GM21529 (cell line): ENCODE results near the gene CEACAM4.
"Not testable (repeated sequence)": the region's sequence is repeated elsewhere in the genome, so short reads cannot be mapped to it uniquely, and the experiment has no call there.

Experiments
- ATAC-seq: cut with Tn5 transposase; IDR thresholded peaks from one replicate; pipeline ENCODE4 v1.9.1; 2021; ENCODE audit not compliant: unreplicated experiment

Gene CEACAM4

GRCh38 chr19:41626877-41627276 lies at the start of gene CEACAM4:
Gene CEACAM4, minus strand, starts transcription at chr19:41627074. Its CDS starts 111 bp downstream, at chr19:41626963.
- no peak for ATAC-seq

DNA sequence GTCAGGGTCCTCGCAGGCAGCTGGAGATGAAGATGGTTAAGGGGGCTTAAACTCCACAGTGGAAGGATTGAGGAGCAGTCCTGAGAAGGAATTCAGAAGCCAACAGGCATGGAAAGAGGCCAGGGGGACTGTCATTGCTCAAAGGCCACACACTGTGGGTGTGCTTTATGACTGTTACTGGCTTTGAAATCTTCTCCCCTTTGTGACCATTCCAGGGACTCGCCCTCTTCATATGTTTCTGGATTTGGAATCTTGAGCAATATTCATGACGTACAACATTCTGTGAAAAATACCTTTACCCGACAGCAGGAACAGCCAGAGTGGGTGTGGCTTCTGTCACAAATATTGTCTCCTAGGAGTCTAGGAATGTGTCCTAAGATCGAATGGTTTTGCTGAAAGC lies 44.6 kb upstream of the CEACAM4 start:
- no peak for ATAC-seq

DNA sequence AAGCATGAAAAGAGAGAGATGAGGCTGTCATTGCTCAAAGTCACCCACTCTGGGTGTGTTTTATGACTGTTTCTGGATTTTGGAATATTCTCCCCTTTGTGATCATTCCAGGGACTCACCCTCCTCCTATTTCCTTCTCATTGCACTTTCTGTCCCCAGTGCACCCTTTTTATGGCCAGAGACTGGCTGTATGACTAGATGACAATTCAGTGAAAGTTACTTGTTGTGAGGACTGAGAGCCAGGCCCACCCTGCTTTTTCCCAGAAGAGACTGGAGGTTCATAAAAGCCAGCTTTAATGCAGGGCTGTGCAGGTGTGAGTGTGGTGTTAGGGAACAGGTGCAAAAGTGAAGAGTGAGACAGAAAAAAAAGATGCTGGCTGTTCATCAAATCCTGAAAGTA lies 43.9 kb upstream of the CEACAM4 start:
- ATAC-seq = no peak

DNA sequence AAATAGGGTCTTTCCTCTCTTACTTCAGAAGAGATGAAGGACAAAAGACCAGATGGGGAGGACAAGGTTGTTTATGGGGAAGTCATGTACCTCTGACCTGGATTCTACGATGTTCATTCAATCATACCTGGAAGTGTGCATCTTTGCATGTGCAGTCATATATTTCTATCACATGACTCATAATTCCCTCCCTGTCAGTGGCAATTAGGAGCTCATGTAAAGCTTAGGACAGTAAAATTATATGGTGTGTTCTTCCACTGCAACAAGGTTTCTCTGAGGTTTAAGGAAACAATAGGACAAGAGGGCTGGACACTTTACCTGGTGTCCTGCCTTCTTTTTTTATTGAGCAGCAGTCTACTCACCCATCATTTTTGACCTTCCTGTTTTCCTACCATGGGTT lies 41.4 kb upstream of the CEACAM4 start:
- ATAC-seq = no peak

GRCh38 chr19:41666075-41666474 lies 39.2 kb upstream of the CEACAM4 start:
- ATAC-seq = no peak

GRCh38 chr19:41657157-41657556 lies 30.3 kb upstream of the CEACAM4 start:
- no peak for ATAC-seq

DNA sequence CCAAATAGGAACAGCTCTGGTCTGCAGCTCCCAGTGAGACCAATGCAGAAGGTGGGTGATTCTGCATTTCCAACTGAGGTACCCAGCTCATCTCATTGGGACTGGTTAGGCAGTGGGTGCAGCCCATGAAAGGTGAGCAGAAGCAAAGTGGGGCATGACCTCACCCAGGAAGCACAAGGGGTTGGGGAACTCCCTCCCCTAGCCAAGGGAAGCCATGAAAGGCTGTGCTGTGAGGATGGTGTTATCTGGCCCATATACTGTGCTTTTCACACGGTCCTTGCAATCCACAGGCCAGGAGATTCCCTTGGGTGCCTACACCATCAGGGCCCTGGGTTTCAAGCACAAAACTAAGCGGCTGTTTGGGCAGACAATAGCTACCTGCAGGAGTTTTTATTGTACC lies 29.9 kb upstream of the CEACAM4 start:
- not testable (repeated sequence) for ATAC-seq

DNA sequence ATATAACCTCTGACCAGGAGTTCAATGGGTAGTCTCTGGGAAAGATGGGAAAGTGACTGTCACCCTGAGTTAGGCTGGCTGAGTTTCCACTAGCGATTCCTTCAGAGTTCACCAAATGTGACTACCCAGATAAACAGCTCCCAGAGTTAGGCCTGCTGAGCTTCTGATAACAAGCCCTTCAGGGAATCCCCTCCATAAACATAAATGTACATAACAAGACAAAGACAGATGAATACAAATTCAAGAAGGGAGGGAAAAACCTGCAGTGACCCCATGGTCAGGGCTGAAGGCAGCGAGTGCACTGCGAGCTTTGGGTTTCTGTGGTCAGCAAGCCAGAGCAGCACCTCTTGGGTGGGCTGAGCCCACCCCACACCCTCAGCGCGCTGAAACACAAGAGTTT lies 25.4 kb upstream of the CEACAM4 start:
- ATAC-seq = no peak

DNA sequence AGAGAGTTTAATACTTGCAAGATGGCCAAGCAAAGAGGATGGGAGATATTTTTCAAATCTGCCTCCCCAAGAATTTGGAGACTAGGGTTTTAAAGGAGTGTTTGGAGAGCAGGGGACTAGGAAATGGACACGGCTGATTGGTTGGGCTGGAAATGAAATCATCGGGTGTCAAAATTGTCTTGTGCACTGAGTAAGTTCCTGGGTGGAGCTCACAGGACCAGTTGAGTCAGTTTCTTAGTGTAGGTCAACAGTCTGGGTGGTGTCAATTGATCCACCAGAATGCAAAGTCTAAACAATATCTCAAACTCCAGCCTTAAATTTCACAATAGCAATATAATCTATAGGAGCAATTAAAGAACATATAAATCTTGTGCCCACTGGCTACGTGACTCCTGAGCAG lies 23.0 kb upstream of the CEACAM4 start:
- no peak for ATAC-seq

DNA sequence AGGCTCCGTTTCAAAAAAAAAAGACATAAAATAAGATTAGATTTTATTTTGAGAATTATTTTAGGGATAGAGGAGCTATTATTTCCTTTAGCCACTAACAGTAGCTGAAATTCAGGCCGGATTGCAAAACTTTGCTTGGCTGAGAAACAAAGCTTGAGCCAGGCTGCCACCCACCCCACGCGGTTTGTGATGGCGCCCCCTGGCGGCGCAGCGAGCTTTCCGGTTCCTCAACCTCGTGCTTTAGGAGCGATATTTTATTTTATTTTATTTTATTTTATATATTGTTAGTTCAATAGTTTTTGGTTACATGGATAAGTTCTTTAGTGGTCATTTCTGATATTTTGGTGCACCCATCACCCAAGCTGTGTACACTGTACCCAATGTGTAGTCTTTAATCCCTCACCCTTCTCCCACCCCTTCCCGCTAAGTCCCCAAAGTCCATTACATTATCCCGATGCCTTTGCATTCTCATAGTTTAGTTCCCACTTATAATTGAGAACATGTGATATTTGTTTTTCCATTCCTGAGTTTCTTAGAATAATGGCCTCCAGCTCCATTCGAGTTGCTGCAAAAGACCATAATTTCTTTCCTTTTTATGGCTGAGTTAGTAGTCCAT lies 19.8 kb upstream of the CEACAM4 start:
- no peak for ATAC-seq

- no peak for ATAC-seq
Observed at GRCh38 chr19:41641879-41642485, 15.1 kb upstream of the CEACAM4 start.

DNA sequence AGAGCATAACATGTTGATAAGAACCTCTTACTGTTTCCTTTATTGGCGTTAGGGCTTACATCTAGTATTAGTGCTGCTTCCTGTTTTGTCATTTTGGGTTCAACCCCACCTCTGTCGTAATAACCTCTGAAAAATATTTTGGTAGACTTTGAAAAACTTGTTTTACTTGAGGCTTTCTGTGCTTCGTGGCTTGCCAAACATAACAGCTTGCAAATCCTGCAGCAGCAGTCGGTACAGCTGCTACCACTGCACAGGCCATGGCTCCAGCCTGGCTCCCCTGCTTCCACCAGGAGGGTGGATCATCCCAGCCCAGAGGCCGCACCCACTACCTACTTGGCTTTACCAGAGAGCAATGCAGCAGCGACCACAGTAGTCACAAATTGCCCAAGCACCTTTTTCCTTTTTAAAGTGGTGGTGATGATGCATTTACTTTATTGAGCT lies 11.8 kb upstream of the CEACAM4 start:
- ATAC-seq = no peak

DNA sequence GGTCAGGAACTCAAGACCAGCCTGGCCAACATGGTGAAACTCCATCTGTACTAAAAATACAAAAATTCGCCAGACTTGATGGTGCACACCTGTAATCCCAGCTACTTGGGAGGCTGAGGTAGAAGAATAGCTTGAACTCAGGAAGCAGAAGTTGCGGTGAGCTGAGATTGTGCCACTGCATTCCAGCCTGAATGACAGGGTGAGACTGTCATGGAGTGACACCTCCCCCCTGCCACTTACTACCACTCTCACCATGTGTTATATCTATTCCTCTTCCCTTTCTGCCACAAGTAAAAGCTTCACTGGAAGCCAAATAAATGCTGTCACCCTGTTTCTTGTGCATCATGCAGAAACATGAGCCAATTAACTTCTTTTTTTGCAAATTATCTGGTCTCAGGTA lies 10.6 kb upstream of the CEACAM4 start:
- ATAC-seq = no peak

DNA sequence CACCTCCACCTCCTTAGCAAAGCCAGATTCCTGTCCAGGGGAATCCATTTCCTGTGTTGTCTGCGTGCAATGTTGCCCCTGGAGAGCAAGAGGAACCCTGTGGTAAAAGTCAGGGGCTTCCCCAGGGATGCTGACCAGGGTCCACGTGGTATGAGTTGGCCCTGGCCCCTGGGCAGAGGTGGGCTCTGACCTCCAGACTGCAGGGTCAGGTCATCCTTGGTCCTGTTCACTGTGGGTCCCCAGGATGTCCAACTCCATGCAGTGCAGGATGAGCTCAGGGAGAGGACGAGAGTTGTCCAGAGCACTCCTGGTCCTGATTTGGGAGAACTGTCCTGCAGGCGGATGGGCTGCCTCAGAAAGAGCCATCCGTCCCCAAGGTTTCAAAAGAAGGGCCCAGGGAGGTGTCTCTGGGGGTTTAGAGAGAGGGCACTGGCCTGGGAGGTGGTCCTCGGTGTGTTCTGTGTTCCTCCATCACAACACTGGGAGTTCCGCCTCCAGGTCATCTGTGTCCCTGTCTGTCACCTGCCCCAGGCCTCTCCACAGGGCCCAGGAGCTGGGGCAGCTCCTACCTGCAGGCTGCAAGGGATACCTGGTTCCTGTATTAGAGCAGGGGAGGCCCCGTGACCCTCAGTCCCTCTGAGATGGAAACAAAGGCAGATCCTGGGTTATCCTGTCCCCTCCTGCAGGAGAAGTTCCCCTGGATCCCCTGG lies 1.2 kb upstream of the CEACAM4 start:
- no peak for ATAC-seq

DNA sequence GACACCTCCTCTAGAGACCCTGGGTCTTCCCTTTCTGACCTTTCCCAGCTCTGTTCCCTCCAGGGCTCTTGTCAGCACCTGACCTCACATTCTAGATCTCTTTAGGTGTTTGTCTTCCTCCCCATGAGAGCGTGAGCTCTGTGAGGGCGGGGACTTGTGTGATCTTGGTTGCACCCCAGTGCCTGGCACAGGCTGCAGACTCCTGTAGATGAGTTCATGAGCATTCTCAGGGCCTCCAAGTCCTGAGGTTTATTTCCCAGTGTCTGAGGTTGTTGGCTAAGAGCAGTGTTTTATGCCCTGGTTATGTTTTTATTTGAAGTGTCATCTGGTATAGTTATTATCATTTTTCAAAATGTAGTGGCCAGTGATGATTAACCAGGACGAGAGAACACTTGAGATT lies 596 bp downstream of the CEACAM4 start:
- no peak for ATAC-seq

DNA sequence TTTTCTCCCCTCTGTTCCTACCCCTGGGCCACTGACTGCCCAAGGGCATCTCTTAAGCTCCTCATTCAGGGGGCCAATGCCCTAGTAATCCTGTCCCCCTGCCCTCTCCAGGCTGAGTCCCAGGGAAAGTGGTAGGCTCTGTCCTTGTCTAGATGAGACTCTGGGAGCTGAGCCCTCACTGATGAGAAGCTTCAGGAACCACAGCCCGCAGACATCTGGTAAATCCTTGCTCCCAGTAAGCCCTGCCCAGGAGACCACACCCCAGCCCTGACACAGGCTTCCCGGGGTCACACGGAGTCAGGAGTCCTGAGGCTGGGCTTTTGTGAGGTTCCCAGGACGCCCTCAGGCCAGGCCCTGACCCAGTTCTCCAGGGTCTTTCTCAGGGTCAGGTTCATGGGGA lies 1.9 kb downstream of the CEACAM4 start:
- ATAC-seq = no peak

DNA sequence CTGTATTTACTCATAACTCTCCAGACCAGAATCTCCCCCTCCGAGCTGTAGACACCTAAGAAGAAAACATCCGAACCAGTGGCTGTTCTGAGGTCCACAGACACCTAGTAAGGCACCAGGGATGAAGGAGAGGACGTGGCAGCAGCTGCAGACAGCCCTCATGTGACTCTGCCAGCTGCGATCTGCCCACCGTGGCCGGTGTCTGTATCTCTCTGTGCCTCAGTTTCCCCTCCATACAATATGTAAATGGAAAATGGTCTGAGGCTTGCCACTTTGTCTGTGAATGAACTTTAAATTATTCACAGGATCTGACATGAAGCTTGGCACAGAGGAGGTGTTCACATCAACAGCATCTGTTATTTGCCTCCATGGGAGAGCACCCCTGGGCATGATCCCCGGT lies 2.4 kb downstream of the CEACAM4 start:
- ATAC-seq = no peak

GRCh38 chr19:41623360-41623759 lies 3.5 kb downstream of the CEACAM4 start:
- ATAC-seq = no peak

- ATAC-seq = no peak
Observed at GRCh38 chr19:41621654-41622053, 5.2 kb downstream of the CEACAM4 start.

- no peak for ATAC-seq
Observed at GRCh38 chr19:41621226-41621625, 5.6 kb downstream of the CEACAM4 start.

DNA sequence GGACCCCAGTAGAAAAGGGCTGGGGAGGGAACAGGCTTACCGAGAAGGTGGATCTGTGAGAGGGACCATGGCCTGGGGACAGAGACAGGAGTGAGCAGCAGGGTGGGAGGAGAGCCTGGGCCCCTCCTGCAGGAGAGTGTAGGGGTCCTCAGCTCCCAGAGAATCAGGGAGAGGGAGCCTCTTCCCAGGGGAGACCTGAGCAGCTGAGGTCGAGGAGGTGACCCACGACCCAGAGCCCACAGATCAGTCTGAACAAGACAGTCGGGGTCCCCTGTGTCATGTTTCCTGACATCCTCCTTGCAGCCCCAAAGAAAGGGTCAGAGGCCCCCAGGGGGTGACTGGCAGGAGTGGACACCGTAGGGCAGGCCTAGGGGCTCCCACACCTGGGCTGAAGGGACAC lies 6.7 kb downstream of the CEACAM4 start:
- ATAC-seq = no peak

DNA sequence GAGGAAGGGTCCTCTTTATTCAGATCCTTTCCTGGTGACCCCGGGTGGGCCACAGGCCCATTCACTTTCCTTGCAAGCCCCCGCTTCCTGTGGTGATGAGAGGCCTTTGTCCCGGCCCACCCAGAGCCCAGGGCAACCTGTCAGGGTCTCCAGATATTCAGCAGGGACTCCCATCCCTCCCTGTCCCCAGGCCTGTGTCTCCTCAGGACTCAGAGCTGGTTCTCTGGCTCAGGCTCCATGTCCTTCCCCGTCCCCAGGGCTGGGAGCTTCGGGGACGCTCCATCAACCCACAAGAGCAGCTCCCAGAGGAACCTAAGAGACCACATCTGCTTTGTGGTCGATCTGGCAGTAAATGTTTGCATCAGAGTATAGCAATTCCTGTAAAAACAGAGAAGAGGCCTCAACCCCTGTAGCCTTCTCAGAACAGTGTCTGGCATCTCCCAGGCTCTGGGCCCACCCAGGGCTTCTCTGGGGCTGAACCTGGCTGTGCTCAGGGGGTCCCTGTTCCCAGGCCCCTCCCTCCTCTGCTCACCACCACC lies 7.8 kb downstream of the CEACAM4 start:
- no peak for ATAC-seq
